GM23338 (cell line): Measurements from ENCODE around the gene NOD1.

Experiments
- CREB1 ChIP-seq: fragments of 250-450 bp; sonication (Bioruptor Pico); IDR thresholded peaks from 2 replicates; pipeline ENCODE4 v1.5.0; 2020; ENCODE audit warnings: low read depth, mild to moderate bottlenecking, moderate library complexity
- EZH2 ChIP-seq: fragments of 200-600 bp; sonication (generic); IDR thresholded peaks from one replicate; pipeline ENCODE4 v1.8.0; 2017; ENCODE audit warnings: antibody characterized with exemption, mild to moderate bottlenecking, low read depth; ENCODE audit not compliant: unreplicated experiment
- EZH2phosphoT487 ChIP-seq: fragments of 200-600 bp; sonication (generic); IDR thresholded peaks from one replicate; pipeline ENCODE4 v1.8.1; 2018; ENCODE audit warnings: antibody characterized with exemption; ENCODE audit not compliant: unreplicated experiment
- JUNB ChIP-seq: IDR thresholded peaks from one replicate; pipeline ENCODE4 v1.6.1; 2016; ENCODE audit warnings: antibody characterized with exemption; ENCODE audit not compliant: unreplicated experiment
- NANOG ChIP-seq: IDR thresholded peaks from 2 replicates; pipeline ENCODE4 v1.6.1; 2016; ENCODE audit warnings: antibody characterized with exemption, borderline replicate concordance
- POLR2AphosphoS5 ChIP-seq: IDR thresholded peaks from 2 replicates; pipeline ENCODE4 v1.6.1; 2016; ENCODE audit warnings: antibody characterized with exemption, low read depth
- TF ChIP-seq, protein P1 (sequence below), 2 experiments: fragments of 200-600 bp in 1 of 2; sonication (generic) in 1 of 2; conservative IDR thresholded peaks; 2 replicates each; pipeline versions ENCODE4 v1.5.1 to v1.6.1; 2016 to 2017; ENCODE audit warnings: antibody characterized with exemption in 2 of 2, low read depth in 2 of 2, mild to moderate bottlenecking in 2 of 2, moderate library complexity in 1 of 2
- TF ChIP-seq, protein P2 (sequence below): IDR thresholded peaks from one replicate; pipeline ENCODE4 v1.6.1; 2018; ENCODE audit warnings: antibody characterized with exemption; ENCODE audit not compliant: unreplicated experiment
- TF ChIP-seq, protein P3 (sequence below): fragments of 250-450 bp; sonication (Bioruptor Pico); IDR thresholded peaks from 2 replicates; pipeline ENCODE4 v1.5.0; 2020; ENCODE audit warnings: mild to moderate bottlenecking, moderate library complexity

DNA sequence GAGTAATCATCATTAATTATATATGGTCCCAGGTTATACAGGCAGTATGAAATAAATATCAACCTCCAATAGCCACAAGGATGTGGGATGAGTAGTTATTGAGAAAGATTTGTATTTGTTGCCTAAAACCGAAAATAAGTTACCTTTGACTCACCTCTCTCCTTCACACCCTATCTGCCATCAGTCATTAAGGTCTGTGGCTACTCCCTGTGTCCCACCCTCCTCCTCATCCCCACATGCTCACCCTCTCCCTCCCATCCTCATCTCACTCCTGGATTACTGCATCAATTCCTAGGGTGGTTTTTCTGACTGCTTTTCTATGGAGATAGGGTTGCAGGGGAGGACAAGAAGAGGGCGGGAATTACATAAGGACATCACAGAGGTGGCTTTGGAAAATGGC, 35.2 kb upstream of the NOD1 start:
- TF ChIP-seq EZH2 (no peak), POLR2AphosphoS5 (no peak), JUNB (no peak), CREB1 (CRISPR knock-in tag) (no peak), EZH2phosphoT487 (no peak), NANOG (no peak)
- TF ChIP-seq, protein P1, sequence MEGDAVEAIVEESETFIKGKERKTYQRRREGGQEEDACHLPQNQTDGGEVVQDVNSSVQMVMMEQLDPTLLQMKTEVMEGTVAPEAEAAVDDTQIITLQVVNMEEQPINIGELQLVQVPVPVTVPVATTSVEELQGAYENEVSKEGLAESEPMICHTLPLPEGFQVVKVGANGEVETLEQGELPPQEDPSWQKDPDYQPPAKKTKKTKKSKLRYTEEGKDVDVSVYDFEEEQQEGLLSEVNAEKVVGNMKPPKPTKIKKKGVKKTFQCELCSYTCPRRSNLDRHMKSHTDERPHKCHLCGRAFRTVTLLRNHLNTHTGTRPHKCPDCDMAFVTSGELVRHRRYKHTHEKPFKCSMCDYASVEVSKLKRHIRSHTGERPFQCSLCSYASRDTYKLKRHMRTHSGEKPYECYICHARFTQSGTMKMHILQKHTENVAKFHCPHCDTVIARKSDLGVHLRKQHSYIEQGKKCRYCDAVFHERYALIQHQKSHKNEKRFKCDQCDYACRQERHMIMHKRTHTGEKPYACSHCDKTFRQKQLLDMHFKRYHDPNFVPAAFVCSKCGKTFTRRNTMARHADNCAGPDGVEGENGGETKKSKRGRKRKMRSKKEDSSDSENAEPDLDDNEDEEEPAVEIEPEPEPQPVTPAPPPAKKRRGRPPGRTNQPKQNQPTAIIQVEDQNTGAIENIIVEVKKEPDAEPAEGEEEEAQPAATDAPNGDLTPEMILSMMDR (conservative IDR thresholded peaks at IDR 0.05; ENCODE audit: low read depth in 2 of 2), result no peak
- TF ChIP-seq, protein P2, sequence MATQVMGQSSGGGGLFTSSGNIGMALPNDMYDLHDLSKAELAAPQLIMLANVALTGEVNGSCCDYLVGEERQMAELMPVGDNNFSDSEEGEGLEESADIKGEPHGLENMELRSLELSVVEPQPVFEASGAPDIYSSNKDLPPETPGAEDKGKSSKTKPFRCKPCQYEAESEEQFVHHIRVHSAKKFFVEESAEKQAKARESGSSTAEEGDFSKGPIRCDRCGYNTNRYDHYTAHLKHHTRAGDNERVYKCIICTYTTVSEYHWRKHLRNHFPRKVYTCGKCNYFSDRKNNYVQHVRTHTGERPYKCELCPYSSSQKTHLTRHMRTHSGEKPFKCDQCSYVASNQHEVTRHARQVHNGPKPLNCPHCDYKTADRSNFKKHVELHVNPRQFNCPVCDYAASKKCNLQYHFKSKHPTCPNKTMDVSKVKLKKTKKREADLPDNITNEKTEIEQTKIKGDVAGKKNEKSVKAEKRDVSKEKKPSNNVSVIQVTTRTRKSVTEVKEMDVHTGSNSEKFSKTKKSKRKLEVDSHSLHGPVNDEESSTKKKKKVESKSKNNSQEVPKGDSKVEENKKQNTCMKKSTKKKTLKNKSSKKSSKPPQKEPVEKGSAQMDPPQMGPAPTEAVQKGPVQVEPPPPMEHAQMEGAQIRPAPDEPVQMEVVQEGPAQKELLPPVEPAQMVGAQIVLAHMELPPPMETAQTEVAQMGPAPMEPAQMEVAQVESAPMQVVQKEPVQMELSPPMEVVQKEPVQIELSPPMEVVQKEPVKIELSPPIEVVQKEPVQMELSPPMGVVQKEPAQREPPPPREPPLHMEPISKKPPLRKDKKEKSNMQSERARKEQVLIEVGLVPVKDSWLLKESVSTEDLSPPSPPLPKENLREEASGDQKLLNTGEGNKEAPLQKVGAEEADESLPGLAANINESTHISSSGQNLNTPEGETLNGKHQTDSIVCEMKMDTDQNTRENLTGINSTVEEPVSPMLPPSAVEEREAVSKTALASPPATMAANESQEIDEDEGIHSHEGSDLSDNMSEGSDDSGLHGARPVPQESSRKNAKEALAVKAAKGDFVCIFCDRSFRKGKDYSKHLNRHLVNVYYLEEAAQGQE, result no peak
- TF ChIP-seq, protein P3, sequence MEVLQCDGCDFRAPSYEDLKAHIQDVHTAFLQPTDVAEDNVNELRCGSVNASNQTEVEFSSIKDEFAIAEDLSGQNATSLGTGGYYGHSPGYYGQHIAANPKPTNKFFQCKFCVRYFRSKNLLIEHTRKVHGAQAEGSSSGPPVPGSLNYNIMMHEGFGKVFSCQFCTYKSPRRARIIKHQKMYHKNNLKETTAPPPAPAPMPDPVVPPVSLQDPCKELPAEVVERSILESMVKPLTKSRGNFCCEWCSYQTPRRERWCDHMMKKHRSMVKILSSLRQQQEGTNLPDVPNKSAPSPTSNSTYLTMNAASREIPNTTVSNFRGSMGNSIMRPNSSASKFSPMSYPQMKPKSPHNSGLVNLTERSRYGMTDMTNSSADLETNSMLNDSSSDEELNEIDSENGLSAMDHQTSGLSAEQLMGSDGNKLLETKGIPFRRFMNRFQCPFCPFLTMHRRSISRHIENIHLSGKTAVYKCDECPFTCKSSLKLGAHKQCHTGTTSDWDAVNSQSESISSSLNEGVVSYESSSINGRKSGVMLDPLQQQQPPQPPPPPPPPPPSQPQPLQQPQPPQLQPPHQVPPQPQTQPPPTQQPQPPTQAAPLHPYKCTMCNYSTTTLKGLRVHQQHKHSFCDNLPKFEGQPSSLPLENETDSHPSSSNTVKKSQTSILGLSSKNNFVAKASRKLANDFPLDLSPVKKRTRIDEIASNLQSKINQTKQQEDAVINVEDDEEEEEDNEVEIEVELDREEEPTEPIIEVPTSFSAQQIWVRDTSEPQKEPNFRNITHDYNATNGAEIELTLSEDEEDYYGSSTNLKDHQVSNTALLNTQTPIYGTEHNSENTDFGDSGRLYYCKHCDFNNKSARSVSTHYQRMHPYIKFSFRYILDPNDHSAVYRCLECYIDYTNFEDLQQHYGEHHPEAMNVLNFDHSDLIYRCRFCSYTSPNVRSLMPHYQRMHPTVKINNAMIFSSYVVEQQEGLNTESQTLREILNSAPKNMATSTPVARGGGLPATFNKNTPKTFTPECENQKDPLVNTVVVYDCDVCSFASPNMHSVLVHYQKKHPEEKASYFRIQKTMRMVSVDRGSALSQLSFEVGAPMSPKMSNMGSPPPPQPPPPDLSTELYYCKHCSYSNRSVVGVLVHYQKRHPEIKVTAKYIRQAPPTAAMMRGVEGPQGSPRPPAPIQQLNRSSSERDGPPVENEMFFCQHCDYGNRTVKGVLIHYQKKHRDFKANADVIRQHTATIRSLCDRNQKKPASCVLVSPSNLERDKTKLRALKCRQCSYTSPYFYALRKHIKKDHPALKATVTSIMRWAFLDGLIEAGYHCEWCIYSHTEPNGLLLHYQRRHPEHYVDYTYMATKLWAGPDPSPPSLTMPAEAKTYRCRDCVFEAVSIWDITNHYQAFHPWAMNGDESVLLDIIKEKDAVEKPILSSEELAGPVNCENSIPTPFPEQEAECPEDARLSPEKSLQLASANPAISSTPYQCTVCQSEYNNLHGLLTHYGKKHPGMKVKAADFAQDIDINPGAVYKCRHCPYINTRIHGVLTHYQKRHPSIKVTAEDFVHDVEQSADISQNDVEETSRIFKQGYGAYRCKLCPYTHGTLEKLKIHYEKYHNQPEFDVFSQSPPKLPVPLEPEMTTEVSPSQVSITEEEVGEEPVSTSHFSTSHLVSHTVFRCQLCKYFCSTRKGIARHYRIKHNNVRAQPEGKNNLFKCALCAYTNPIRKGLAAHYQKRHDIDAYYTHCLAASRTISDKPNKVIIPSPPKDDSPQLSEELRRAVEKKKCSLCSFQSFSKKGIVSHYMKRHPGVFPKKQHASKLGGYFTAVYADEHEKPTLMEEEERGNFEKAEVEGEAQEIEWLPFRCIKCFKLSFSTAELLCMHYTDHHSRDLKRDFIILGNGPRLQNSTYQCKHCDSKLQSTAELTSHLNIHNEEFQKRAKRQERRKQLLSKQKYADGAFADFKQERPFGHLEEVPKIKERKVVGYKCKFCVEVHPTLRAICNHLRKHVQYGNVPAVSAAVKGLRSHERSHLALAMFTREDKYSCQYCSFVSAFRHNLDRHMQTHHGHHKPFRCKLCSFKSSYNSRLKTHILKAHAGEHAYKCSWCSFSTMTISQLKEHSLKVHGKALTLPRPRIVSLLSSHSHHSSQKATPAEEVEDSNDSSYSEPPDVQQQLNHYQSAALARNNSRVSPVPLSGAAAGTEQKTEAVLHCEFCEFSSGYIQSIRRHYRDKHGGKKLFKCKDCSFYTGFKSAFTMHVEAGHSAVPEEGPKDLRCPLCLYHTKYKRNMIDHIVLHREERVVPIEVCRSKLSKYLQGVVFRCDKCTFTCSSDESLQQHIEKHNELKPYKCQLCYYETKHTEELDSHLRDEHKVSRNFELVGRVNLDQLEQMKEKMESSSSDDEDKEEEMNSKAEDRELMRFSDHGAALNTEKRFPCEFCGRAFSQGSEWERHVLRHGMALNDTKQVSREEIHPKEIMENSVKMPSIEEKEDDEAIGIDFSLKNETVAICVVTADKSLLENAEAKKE (CRISPR knock-in tag), result no peak
